Brain microvascular endothelial cell (primary cell): ENCODE results near the gene ASIC3.

Experiments
- DNase-seq: peaks from one replicate; pipeline ENCODE4 v3.0.0-alpha.2; 2020
- H3K27ac ChIP-seq: fragments of 250-450 bp; sonication (Bioruptor Pico); 2 replicates; pipeline ENCODE4 v1.5.1; 2020; ENCODE audit warnings: mild to moderate bottlenecking, moderate library complexity
- H3K27me3 ChIP-seq: fragments of 250-450 bp; sonication (Bioruptor Pico); replicated peaks from 2 replicates; pipeline ENCODE4 v1.5.1; 2020; ENCODE audit warnings: mild to moderate bottlenecking
- H3K36me3 ChIP-seq: fragments of 250-450 bp; sonication (Bioruptor Pico); replicated peaks from 2 replicates; pipeline ENCODE4 v1.5.1; 2020; ENCODE audit warnings: mild to moderate bottlenecking
- H3K4me3 ChIP-seq: 2 replicates; pipeline ENCODE4 v1.5.1; 2011; ENCODE audit warnings: low read depth, mild to moderate bottlenecking, control low read depth, low read length, moderate library complexity
- in situ Hi-C: cut with HindIII; loops from 2 replicates; pipeline ENCODE4 v1.10.0; 2017; ENCODE audit warnings: low sequenced_read_pairs, low pct_ligation_motif_present
- TF ChIP-seq, protein P1 (sequence below): IDR thresholded peaks from 2 replicates; pipeline ENCODE4 v1.5.1; 2011; ENCODE audit warnings: low read depth, mild to moderate bottlenecking, moderate library complexity, low read length, control low read depth, inconsistent platforms; ENCODE audit errors: missing control alignments

Gene ASIC3

DNA sequence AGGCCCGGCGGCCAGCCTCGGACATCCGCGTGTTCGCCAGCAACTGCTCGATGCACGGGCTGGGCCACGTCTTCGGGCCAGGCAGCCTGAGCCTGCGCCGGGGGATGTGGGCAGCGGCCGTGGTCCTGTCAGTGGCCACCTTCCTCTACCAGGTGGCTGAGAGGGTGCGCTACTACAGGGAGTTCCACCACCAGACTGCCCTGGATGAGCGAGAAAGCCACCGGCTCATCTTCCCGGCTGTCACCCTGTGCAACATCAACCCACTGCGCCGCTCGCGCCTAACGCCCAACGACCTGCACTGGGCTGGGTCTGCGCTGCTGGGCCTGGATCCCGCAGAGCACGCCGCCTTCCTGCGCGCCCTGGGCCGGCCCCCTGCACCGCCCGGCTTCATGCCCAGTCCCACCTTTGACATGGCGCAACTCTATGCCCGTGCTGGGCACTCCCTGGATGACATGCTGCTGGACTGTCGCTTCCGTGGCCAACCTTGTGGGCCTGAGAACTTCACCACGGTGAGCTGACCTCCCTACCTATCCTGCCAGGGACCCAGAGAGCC is 656 bp downstream of the ASIC3 start:
- TF ChIP-seq, protein P1, sequence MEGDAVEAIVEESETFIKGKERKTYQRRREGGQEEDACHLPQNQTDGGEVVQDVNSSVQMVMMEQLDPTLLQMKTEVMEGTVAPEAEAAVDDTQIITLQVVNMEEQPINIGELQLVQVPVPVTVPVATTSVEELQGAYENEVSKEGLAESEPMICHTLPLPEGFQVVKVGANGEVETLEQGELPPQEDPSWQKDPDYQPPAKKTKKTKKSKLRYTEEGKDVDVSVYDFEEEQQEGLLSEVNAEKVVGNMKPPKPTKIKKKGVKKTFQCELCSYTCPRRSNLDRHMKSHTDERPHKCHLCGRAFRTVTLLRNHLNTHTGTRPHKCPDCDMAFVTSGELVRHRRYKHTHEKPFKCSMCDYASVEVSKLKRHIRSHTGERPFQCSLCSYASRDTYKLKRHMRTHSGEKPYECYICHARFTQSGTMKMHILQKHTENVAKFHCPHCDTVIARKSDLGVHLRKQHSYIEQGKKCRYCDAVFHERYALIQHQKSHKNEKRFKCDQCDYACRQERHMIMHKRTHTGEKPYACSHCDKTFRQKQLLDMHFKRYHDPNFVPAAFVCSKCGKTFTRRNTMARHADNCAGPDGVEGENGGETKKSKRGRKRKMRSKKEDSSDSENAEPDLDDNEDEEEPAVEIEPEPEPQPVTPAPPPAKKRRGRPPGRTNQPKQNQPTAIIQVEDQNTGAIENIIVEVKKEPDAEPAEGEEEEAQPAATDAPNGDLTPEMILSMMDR: no peak
- Histone ChIP-seq H3K4me3 (no peak overlapping the region), H3K27ac (no peak overlapping the region), H3K36me3 (no peaks in the 10 kb centered on the region), H3K27me3 (peaks cover 7% of the 10 kb centered on the region)
- DNase-seq: no peak
- in situ Hi-C loops: no loop called here

DNA sequence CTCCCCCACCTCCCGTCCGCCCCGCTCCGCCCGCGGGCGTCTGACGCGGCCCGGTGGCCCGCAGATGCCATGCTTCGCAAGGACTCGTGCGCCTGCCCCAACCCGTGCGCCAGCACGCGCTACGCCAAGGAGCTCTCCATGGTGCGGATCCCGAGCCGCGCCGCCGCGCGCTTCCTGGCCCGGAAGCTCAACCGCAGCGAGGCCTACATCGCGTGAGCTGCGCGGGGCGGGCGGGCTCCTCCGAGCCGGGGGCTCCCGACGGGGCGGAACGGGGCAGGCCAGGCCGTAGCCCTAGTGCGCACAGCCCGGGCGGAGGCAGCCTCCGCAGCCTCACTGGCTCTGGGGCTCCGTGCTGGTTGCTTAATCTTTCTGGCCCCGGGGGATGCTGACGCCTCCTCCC is 2.8 kb downstream of the ASIC3 start:
- H3K36me3 ChIP-seq: no peaks in the 10 kb centered on the region
- TF ChIP-seq, protein P1: no peak
- H3K4me3 ChIP-seq: no peak overlapping the region
- in situ Hi-C loops: no loop called here
- H3K27me3 ChIP-seq: peaks cover 7% of the 10 kb centered on the region
- DNase-seq: peak; percentile 46
- H3K27ac ChIP-seq: no peak overlapping the region

DNA sequence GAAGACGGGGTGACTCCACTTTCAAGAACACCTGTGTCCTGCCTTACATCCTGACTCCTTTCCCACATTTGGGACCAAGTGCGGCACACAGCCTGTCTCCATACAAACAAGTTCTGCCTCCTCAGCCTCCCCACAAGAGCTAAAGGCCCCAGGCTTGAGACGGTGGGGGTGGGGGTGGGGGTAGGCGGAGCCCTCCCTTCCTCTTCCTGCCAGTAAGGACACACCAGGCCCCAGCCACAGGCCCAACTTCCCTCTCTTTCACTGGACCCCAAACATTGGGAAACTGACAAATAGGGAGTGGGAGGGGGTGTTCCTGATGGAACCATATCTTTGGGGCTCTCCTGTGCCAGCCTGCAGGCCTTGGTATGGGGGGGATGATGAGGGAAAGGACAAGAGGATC is 4.8 kb downstream of the ASIC3 start:
- TF ChIP-seq, protein P1: no peak
- in situ Hi-C loops: no loop called here
- H3K27me3 ChIP-seq: peaks cover 7% of the 10 kb centered on the region
- H3K36me3 ChIP-seq: no peaks in the 10 kb centered on the region
- no peak overlapping the region for H3K4me3 ChIP-seq
- H3K27ac ChIP-seq: no peak overlapping the region
- no peak for DNase-seq

DNA sequence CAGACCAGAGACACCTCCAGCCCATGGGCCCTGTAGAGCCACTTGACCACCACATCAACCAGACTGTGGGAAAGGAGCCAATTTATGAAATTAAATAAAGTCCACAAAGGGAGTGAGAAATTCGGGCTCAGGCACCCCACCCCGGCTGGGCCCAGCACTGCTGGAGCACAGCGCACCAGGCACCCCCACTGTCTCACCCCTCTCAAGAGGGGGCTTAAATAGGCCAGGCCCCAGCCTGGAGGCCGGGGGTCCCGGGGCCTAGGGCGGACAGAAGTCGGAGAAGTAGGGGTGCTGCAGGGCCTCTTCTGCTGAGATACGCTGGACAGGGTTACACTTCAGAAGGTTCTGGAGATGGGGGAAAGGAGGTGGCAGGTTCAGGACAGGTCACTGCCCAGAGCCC is 5.4 kb downstream of the ASIC3 start:
- in situ Hi-C loops: no loop called here

DNA sequence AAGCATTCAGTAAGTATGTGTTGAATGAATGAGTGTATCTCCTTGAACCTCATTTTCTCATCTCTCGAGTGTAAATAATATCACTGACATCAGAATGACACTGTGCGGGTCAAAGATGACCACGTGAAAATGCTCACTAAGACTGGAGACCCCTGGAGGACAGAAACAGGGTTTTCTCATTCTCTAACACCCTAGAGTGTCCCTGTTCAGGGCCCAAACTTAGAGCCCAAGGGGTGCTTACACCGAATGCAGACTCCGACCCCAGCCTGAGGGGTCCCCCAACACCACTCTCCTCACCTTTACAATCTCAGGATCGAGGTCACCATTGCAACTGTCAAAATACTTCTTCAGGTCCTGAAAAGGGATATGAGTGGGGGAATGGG is 7.9 kb downstream of the ASIC3 start:
- in situ Hi-C loops: no loop called here
- no peak for DNase-seq
- H3K27me3 ChIP-seq: no peaks in the 10 kb centered on the region
- TF ChIP-seq, protein P1: peak; percentile 20
- H3K4me3 ChIP-seq: no peak overlapping the region
- no peak overlapping the region for H3K27ac ChIP-seq
- H3K36me3 ChIP-seq: no peaks in the 10 kb centered on the region

More for the DNA sequence above, 5.4 kb downstream of the ASIC3 start:
- Histone ChIP-seq H3K36me3 (no peaks in the 10 kb centered on the region), H3K27me3 (peaks cover 7% of the 10 kb centered on the region), H3K27ac (no peak overlapping the region), H3K4me3 (no peak overlapping the region)
- no peak for DNase-seq
- TF ChIP-seq, protein P1: no peak

DNA sequence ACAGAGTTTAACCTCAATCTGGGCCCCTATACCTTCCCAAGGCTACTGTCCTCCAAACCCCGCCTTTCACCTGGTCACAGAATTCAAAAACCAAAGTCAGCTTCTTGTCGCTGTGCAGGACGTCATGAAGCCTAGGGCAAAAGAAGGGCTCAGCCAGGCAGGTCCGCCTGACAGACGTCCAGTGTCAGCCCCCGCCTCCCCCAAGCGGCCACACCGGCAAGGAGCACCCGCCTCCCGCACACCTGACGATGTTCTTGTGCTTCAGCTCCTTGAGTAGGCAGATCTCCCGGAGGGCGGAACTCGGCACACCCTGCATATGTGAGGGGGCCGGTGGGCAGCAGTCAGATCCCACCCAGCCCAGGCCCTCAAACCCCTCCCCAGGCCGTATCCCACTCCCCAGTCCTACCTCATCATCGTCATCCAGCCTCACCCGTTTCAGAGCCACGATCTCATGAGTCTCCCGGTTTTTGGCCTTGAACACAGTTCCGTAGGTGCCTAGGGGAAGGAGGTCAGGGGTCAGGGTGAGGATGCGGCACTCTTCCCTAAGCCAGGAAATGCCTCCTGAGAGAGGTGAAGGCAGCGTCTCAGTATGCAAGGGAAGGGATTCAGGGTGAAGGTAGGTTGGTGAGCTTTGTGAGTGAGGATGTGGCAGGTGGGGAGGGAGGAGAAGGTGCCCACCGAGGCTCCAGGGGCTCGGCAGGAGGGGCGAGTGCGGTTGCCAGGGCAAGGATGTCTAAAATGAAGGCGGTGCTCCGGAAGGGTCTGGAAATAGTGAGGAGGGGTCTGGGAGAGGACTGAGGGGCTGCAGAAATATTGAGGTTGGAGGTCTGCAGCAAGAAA is 8.6 kb downstream of the ASIC3 start:
- no peaks in the 10 kb centered on the region for H3K27me3 ChIP-seq
- peak overlapping the region; percentile 76 for H3K4me3 ChIP-seq
- TF ChIP-seq, protein P1: no peak
- H3K36me3 ChIP-seq: peaks cover under 1% of the 10 kb centered on the region
- DNase-seq: no peak
- H3K27ac ChIP-seq: no peak overlapping the region
- in situ Hi-C loops: no loop called here
